Activated naive CD4-positive, alpha-beta T cell treated with anti-CD3 and anti-CD28 coated beads for 36 hours (primary cell): ENCODE measurements around the gene RNF133. TPM values are rescaled to one million over a fixed set of nuclear protein-coding genes. Genes with fewer than 3 reads are reported as not detected.

Experiments used
- CTCF ChIA-PET: fragments of 350-600 bp; sonication (Branson Sonifier 250); formaldehyde crosslinking; loops from one replicate; lab custom pipeline; 2021; ENCODE audit warnings: antibody characterized with exemption; lab: Charles Lee
- DNase-seq: peaks from one replicate; pipeline ENCODE4 v3.0.0-alpha.2; 2020
- H3K27ac Mint-ChIP-seq: one replicate; pipeline ENCODE4 v1.8.0; 2021; ENCODE audit warnings: mild to moderate bottlenecking, mixed read lengths
- H3K27me3 Mint-ChIP-seq: one replicate; pipeline ENCODE4 v1.8.0; 2021; ENCODE audit warnings: low read depth, mixed read lengths
- H3K36me3 Mint-ChIP-seq: one replicate; pipeline ENCODE4 v1.8.0; 2021; ENCODE audit warnings: low read depth, mixed read lengths
- H3K4me1 Mint-ChIP-seq: one replicate; pipeline ENCODE4 v1.8.0; 2021; ENCODE audit warnings: low read depth, mixed read lengths
- H3K4me3 Mint-ChIP-seq: one replicate; pipeline ENCODE4 v1.8.0; 2021; ENCODE audit warnings: mild to moderate bottlenecking, moderate library complexity, mixed read lengths
- H3K9me3 Mint-ChIP-seq: one replicate; pipeline ENCODE4 v1.8.0; 2021; ENCODE audit warnings: mixed read lengths
- intact Hi-C: fragments of 100-400 bp; cut with micrococcal nuclease; formaldehyde crosslinking; loops from one replicate; pipeline ENCODE4 v1.15.1; 2023
- total RNA-seq, 2 experiments: library from RNA; stranded (reverse); gene quantifications; one replicate each; pipeline ENCODE4 v1.2.3, GENCODE V29; 2021

The RNF133 gene
- total RNA-seq, 2 experiments from 2014 or later, result not detected

GRCh38 chr7:122710916-122711315 is 12.0 kb upstream of the RNF133 start:
- H3K36me3 Mint-ChIP-seq, result no peaks in the 10 kb centered on the region
- H3K27ac Mint-ChIP-seq, result no peak overlapping the region
- no peak overlapping the region for H3K4me3 Mint-ChIP-seq
- H3K27me3 Mint-ChIP-seq, result no peaks in the 10 kb centered on the region
- H3K4me1 Mint-ChIP-seq, result no peaks in the 10 kb centered on the region
- no peak for DNase-seq
- no peaks in the 10 kb centered on the region for H3K9me3 Mint-ChIP-seq
- CTCF ChIA-PET, result no interaction called here
- intact Hi-C loops, result no loop called here

- no peaks in the 10 kb centered on the region for H3K4me1 Mint-ChIP-seq
Observed at GRCh38 chr7:122709930-122710646, 11.2 kb upstream of the RNF133 start.

GRCh38 chr7:122706836-122707235 is 7.9 kb upstream of the RNF133 start:
- H3K27me3 Mint-ChIP-seq, result no peaks in the 10 kb centered on the region
- H3K36me3 Mint-ChIP-seq, result no peaks in the 10 kb centered on the region
- CTCF ChIA-PET, result no interaction called here
- no peak for DNase-seq
- no peaks in the 10 kb centered on the region for H3K4me1 Mint-ChIP-seq
- intact Hi-C loops, result no loop called here
- peaks cover 3% of the 10 kb centered on the region for H3K9me3 Mint-ChIP-seq
- no peak overlapping the region for H3K27ac Mint-ChIP-seq
- H3K4me3 Mint-ChIP-seq, result no peak overlapping the region

More at GRCh38 chr7:122709930-122710646, 11.2 kb upstream of the RNF133 start:
- Mint-ChIP-seq H3K9me3 (no peaks in the 10 kb centered on the region), H3K27me3 (no peaks in the 10 kb centered on the region), H3K4me3 (no peak overlapping the region), H3K36me3 (no peaks in the 10 kb centered on the region), H3K27ac (no peak overlapping the region)
- no peak for DNase-seq
- intact Hi-C loops, result no loop called here
- CTCF ChIA-PET, result no interaction called here

GRCh38 chr7:122702872-122703510 is 4.1 kb upstream of the RNF133 start, which contains the start of gene RNF148:
Gene RNF148, minus strand, starts transcription at chr7:122702922. Its CDS starts 172 bp downstream, at chr7:122702750.
- Mint-ChIP-seq H3K4me1 (no peaks in the 10 kb centered on the region), H3K4me3 (no peak within 1 kb of the TSS), H3K27ac (no peak within 1 kb of the TSS), H3K9me3 (peaks cover 6% of the 10 kb centered on the region), H3K27me3 (no peaks in the 10 kb centered on the region), H3K36me3 (no peaks in the 10 kb centered on the region)
- no peak for DNase-seq
- intact Hi-C loops, result no loop called here
- CTCF ChIA-PET, result no interaction called here

GRCh38 chr7:122695816-122696215 is 3.1 kb downstream of the RNF133 start:
- Mint-ChIP-seq H3K4me3 (no peak overlapping the region), H3K36me3 (no peaks in the 10 kb centered on the region), H3K9me3 (peaks cover 10% of the 10 kb centered on the region), H3K4me1 (no peaks in the 10 kb centered on the region), H3K27me3 (no peaks in the 10 kb centered on the region), H3K27ac (no peak overlapping the region)
- CTCF ChIA-PET, result no interaction called here
- no peak for DNase-seq
- intact Hi-C loops, result no loop called here

GRCh38 chr7:122694697-122695096 is 4.2 kb downstream of the RNF133 start:
- no peaks in the 10 kb centered on the region for H3K27me3 Mint-ChIP-seq
- DNase-seq, result no peak
- H3K36me3 Mint-ChIP-seq, result no peaks in the 10 kb centered on the region
- peaks cover 8% of the 10 kb centered on the region for H3K9me3 Mint-ChIP-seq
- no peak overlapping the region for H3K27ac Mint-ChIP-seq
- CTCF ChIA-PET, result interaction anchor here (0.6 kb wide), 1 partner anchor 46 kb away, joined by 4 read pairs; no protein-coding TSS in a partner anchor
- H3K4me3 Mint-ChIP-seq, result no peak overlapping the region
- intact Hi-C loops, result no loop called here
- H3K4me1 Mint-ChIP-seq, result no peaks in the 10 kb centered on the region

GRCh38 chr7:122692769-122693309 is 6.1 kb downstream of the RNF133 start:
- no peaks in the 10 kb centered on the region for H3K4me1 Mint-ChIP-seq
- CTCF ChIA-PET, result no interaction called here
- no peak overlapping the region for H3K27ac Mint-ChIP-seq
- no peak overlapping the region for H3K4me3 Mint-ChIP-seq
- H3K27me3 Mint-ChIP-seq, result no peaks in the 10 kb centered on the region
- peaks cover 7% of the 10 kb centered on the region for H3K9me3 Mint-ChIP-seq
- H3K36me3 Mint-ChIP-seq, result no peaks in the 10 kb centered on the region
- no peak for DNase-seq
- intact Hi-C loops, result no loop called here

GRCh38 chr7:122691569-122692235 is 7.2 kb downstream of the RNF133 start:
- no peak for DNase-seq
- Mint-ChIP-seq H3K4me1 (no peaks in the 10 kb centered on the region), H3K4me3 (no peak overlapping the region), H3K27me3 (no peaks in the 10 kb centered on the region), H3K27ac (no peak overlapping the region), H3K36me3 (no peaks in the 10 kb centered on the region), H3K9me3 (peaks cover 7% of the 10 kb centered on the region)
- CTCF ChIA-PET, result no interaction called here
- intact Hi-C loops, result no loop called here

GRCh38 chr7:122689346-122690109 is 9.4 kb downstream of the RNF133 start:
- CTCF ChIA-PET, result no interaction called here
- H3K36me3 Mint-ChIP-seq, result no peaks in the 10 kb centered on the region
- H3K4me1 Mint-ChIP-seq, result no peaks in the 10 kb centered on the region
- no peak overlapping the region for H3K4me3 Mint-ChIP-seq
- H3K27ac Mint-ChIP-seq, result no peak overlapping the region
- no peak for DNase-seq
- H3K27me3 Mint-ChIP-seq, result no peaks in the 10 kb centered on the region
- peaks cover 5% of the 10 kb centered on the region for H3K9me3 Mint-ChIP-seq
- intact Hi-C loops, result no loop called here

GRCh38 chr7:122688400-122688998 is 10.4 kb downstream of the RNF133 start:
- CTCF ChIA-PET, result no interaction called here
- Mint-ChIP-seq H3K9me3 (peaks cover 5% of the 10 kb centered on the region), H3K27me3 (no peaks in the 10 kb centered on the region), H3K4me3 (no peak overlapping the region), H3K36me3 (no peaks in the 10 kb centered on the region), H3K27ac (no peak overlapping the region), H3K4me1 (no peaks in the 10 kb centered on the region)
- intact Hi-C loops, result no loop called here
- no peak for DNase-seq

GRCh38 chr7:122686360-122686878 is 12.5 kb downstream of the RNF133 start:
- Mint-ChIP-seq H3K9me3 (peaks cover 3% of the 10 kb centered on the region), H3K36me3 (no peaks in the 10 kb centered on the region), H3K4me1 (no peaks in the 10 kb centered on the region), H3K4me3 (no peak overlapping the region), H3K27me3 (no peaks in the 10 kb centered on the region), H3K27ac (no peak overlapping the region)
- CTCF ChIA-PET, result no interaction called here
- intact Hi-C loops, result no loop called here
- DNase-seq, result no peak
